GM21528 (cell line): ENCODE results near the gene NHS.
"Not testable (repeated sequence)": the region's sequence is repeated elsewhere in the genome, so short reads cannot be mapped to it uniquely, and the experiment has no call there.

ENCODE experiments used
- ATAC-seq: cut with Tn5 transposase; IDR thresholded peaks from one replicate; pipeline ENCODE4 v1.9.1; 2021; ENCODE audit warnings: mild to moderate bottlenecking, moderate library complexity; ENCODE audit not compliant: unreplicated experiment, low FRiP score

The NHS gene

DNA sequence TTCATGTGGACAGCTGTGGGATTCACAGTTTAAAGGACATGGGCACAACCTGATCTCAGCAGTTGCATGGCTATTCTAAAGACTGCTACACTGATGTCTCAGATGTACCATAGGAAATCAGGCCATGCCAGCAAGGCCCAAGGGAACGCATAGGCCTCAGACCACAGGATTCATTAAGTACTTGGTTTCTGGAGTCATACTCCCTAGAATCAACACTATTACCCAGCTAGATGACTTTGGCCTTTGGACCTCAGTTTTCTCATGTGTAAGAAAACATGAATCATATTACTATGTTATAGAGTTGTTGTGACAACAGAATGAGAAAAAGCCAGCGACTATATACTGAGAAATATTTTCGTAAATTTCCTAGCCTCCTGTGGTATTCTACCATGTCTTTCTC, 67.9 kb downstream of the NHS start:
- ATAC-seq, result no peak

- no peak for ATAC-seq
Observed at GRCh38 chrX:17443556-17443955, 68.6 kb downstream of the NHS start.

DNA sequence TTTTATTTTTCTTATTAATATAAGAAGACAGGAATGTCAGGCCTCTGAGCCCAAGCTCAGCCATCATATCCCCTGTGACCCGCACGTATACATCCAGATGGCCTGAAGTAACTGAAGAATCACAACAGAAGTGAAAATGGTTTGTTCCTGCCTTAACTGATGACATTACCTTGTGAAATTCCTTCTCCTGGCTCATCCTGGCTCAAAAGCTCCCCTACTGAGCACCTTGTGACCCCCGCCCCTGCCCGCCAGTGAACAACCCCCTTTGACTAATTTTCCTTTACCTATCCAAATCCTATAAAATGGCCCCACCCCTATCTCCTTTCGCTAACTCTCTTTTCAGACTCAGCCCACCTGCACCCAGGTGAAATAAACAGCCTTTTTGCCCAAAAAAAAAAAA, 71.3 kb downstream of the NHS start:
- not testable (repeated sequence) for ATAC-seq

- ATAC-seq, result no peak
Observed at GRCh38 chrX:17448188-17448587, 73.2 kb downstream of the NHS start.

- no peak for ATAC-seq
Observed at GRCh38 chrX:17449866-17450265, 74.9 kb downstream of the NHS start.

- ATAC-seq, result no peak
Observed at GRCh38 chrX:17453788-17454187, 78.8 kb downstream of the NHS start.

- no peak for ATAC-seq
Observed at GRCh38 chrX:17456526-17456925, 81.5 kb downstream of the NHS start.

DNA sequence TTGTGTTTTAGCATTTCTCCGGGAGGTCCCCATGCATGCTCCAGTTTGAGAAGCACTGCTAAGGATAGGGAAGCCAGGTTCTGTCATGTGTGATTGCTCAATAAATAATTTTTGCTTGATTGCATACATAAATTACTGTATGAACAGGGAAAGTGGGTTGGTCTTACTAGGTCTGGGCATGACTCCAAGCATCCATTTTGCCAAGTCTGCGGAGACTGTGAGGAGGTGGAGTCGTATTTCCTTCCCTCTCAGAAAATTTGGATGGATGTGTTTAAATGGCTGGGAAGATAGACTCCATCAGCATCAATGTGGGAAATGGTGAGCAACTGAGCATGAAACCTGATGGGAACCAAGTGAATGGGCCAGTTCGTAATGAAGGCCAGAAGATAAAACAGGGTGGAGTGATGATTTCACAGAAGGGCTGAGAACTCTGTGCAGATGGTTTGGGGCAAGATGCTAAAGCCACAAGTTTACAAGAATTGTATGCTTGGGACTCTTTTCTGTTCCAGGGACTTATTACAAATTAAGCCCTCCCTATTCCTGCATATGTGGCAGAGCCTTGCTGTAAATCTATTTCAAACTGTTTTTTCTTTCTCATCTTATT, 84.1 kb downstream of the NHS start:
- ATAC-seq, result no peak

- no peak for ATAC-seq
Observed at GRCh38 chrX:17459661-17460060, 84.7 kb downstream of the NHS start.

DNA sequence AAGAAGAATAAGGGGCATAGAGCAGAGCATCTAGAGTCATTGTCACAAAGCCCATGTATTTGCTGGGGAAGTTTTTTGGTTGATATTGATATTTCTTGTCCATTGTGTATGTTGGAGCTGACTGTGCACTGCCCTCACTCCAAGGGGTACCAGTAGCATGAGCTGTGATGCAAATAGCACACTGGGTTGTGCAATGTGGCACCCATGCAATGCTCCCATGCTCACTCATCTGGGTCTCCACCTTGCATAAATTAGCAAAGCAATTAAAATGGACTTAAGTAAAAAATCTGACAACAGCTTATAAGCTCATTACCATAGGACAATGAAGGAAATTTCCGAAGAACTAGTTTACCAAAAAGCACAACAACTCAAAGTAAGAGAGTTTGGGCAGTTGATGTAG, 87.9 kb downstream of the NHS start:
- no peak for ATAC-seq

GRCh38 chrX:17464194-17464593, 89.2 kb downstream of the NHS start:
- no peak for ATAC-seq

GRCh38 chrX:17465201-17465600, 90.2 kb downstream of the NHS start:
- no peak for ATAC-seq

DNA sequence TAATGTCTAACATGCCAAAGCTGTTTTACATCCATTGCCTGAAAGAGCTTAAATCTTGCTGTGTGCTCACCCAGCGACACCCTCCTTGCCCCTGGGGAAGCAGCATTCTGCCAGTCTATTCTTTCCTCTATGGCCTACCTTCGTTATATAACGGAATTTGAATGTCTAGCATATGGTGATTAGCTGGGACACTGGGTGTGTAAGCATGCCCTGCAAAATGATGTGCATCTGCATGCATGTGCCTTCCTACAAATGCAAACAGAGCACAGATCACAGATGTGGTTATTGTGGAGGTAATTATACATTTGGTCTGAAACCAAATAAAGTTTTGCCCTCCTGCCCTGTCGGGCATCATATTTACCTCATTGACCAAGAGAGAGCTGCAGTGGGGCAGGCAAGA, 90.8 kb downstream of the NHS start:
- ATAC-seq, result no peak

GRCh38 chrX:17470136-17470535, 95.1 kb downstream of the NHS start:
- no peak for ATAC-seq

- ATAC-seq, result no peak
Observed at GRCh38 chrX:17471121-17471520, 96.1 kb downstream of the NHS start.

DNA sequence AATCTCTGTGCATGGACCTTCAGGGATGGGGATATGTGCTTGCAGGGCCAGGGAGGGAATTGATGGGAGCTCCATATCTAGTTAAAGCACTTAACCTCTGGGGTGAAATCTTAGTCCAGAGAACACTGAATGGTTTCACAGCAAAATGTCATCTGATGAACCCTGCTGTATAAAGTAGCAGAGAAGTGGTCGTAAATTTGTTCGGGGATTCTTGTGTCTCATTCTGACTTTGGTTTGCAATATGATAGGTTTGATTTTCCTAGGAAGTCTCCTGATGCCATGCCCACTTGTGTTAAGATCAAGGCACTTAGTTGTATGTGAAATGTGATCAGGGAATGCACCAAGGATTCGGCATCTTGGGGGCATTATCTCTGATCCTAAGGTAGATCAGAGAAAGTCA, 96.9 kb downstream of the NHS start:
- no peak for ATAC-seq

DNA sequence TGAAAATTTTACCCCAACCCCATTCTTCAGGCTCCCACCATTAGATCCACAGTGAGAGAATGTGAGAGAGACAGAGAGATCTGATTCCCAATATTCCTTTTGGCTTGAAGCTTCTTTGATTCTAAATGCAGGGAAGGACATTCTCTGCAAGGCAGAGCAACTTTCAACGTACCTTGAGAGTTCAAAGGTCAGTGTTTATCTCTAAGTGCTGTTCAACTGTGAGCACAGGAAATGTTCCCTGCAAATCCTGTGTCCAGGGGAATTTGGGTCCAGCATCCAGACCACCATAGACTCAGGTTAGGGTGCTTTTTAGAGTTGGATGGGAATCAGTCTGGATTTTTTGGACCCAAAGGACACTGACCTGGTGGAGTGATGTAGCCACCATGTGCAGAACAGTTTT, 97.4 kb downstream of the NHS start:
- ATAC-seq, result no peak

DNA sequence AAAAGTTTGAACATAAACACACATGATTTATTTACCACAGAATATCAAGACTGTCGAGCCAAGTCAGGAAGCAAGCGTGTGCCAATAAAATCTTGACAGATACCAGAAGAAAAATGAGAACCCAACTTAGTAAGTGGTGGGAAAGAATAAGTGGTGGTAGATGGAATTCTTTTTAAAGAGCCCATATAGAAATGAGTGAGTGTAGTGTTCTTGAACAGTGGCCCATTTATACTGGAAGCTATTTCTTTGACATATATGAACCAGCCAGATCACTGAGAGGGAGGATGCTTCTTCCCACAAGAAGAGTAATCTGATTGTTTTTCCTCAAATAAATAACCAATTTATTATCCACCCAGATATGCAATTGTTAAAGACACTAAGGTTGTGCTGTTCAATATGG, 98.0 kb downstream of the NHS start:
- ATAC-seq, result no peak

DNA sequence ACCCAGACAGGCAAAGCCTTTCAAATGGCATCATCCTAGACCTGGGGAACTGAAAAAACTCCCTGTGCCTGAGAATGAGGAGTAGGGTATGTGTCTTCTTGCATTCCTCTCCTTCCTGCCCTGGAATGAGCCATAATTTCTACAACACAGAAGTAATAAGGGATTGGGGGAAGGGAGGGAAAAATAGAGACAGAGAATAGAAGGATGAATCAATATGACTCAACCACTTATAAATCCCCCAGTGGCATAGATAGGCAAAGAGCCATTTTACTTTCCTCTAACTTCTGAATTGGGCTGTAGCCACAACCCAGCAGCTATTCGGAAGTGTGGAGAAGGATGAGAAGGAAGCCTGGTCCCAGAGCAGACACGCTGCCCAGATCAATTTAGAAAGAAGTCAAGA, 99.9 kb downstream of the NHS start:
- no peak for ATAC-seq

GRCh38 chrX:17475449-17476217, 100.6 kb downstream of the NHS start:
- no peak for ATAC-seq

DNA sequence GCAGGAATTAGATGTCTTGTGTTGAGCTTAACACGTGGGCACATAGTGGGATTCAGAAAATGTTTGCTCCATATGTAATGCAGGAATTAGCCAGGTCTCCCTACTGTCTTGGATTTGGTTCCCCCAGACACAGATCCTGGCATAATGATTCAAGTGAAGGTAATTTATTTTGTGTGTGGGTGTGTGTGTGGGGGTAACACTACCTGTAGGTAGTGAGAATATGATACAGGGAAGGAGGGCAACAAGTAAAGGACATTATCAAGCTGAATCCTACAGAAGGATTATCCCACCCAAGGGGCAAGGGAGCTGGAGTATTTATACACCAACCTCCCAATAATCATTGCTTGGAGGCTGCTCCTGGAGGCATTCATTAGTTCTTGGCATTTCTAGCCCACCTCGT, 101.4 kb downstream of the NHS start:
- no peak for ATAC-seq

DNA sequence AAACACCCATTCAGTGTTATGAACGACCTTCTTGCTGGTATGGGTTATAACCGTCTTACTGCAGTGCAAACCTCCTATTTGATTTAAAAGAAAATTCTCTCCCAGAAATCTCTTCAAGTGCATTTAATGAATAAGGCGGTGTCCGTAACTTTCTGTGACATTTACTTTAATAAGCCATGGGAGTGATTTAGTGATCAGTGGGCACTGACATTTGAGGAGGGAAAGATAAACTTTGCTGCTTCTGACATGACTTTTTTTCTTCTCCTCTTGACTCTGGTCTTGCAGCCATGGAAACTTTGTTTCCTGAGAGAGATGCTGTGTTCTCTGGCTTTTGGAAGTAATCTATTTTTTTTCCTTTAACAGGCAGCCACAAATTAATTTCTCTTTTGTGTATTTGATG, 106.1 kb downstream of the NHS start:
- no peak for ATAC-seq
